HCT116 (cell line): Measurements from ENCODE around the gene CSNK2A1. TPM values are rescaled to one million over a fixed set of nuclear protein-coding genes. Genes with fewer than 3 reads are reported as not detected.

Experiments
- ATAC-seq: fragments of 200-7000 bp; cut with Tn5 transposase; 2 replicates; pipeline ENCODE4 v1.9.1; 2020; ENCODE audit warnings: mild to moderate bottlenecking, moderate library complexity
- BruUV-seq: library from RNA; stranded (reverse); fragments of 400-500 nt; replicated peaks from 2 replicates; lab custom pipeline; 2021; lab: Mats Ljungman, UMichigan
- CTCF ChIA-PET: fragments of 300-600 bp; sonication (Branson Sonifier 250); formaldehyde crosslinking; loops from one replicate; lab custom pipeline; 2021; ENCODE audit warnings: antibody characterized with exemption; lab: Charles Lee
- POLR2A ChIA-PET: fragments of 300-600, 350-600 bp; sonication (Branson Sonifier 250); formaldehyde crosslinking; loops from one replicate; lab custom pipeline; 2021; ENCODE audit warnings: antibody characterized with exemption; lab: Charles Lee
- RAD21 ChIA-PET, 2 experiments: fragments of 300-600 bp; sonication (Branson Sonifier 250); formaldehyde crosslinking; loops; one replicate each; lab custom pipeline; 2023; ENCODE audit warnings: low total read pairs in 2 of 2; ENCODE audit not compliant: uncharacterized antibody in 2 of 2, unreplicated experiment in 2 of 2, low non-redundant PET in 1 of 2; lab: Charles Lee
- DNase-seq: peaks from one replicate; pipeline ENCODE4 v3.0.0-alpha.2; 2010; ENCODE audit warnings: low read depth, low spot score
- H2AFZ ChIP-seq: fragments of 200-600 bp; shearing (Covaris generic), sonication (generic); 2 replicates; pipeline ENCODE4 v1.6.1; 2017; ENCODE audit warnings: low read depth, mixed run types, mixed read lengths, antibody characterized with exemption, low read length; ENCODE audit not compliant: poor library complexity, severe bottlenecking
- H3K27ac ChIP-seq: 2 replicates; pipeline ENCODE4 v1.5.1; 2012; ENCODE audit warnings: low read depth, low read length
- H3K27me3 ChIP-seq: fragments of 200-600 bp; sonication (generic); 2 replicates; pipeline ENCODE4 v1.6.1; 2016; ENCODE audit warnings: mixed run types, low read length, mixed read lengths; ENCODE audit not compliant: insufficient read depth
- H3K36me3 ChIP-seq, 2 experiments: fragments of 200-500 bp in 1 of 2; fragments of 200-600 bp in 1 of 2; sonication (Bioruptor generic) in 1 of 2; sonication (generic) in 1 of 2; 2 replicates each; pipeline versions ENCODE4 v1.5.1 to v1.6.1; 2014 to 2016; ENCODE audit warnings: low read length in 2 of 2, inconsistent platforms in 1 of 2, mixed read lengths in 1 of 2, mixed run types in 1 of 2; ENCODE audit not compliant: insufficient read depth in 2 of 2, control insufficient read depth in 1 of 2
- H3K4me1 ChIP-seq, 2 experiments: fragments of 200-600 bp in 1 of 2; sonication (generic) in 1 of 2; 2 replicates each; pipeline versions ENCODE4 v1.5.1 to v1.6.1; 2012 to 2017; ENCODE audit warnings: low read length in 2 of 2, inconsistent platforms in 1 of 2, mild to moderate bottlenecking in 1 of 2, mixed read lengths in 1 of 2, mixed run types in 1 of 2, moderate library complexity in 1 of 2; ENCODE audit not compliant: insufficient read depth in 2 of 2, control insufficient read depth in 1 of 2
- H3K4me2 ChIP-seq: fragments of 200-600 bp; sonication (generic); 2 replicates; pipeline ENCODE4 v1.6.1; 2017; ENCODE audit warnings: mixed run types, low read length, mixed read lengths
- H3K4me3 ChIP-seq, 2 experiments: fragments of 200-600 bp in 1 of 2; sonication (generic) in 1 of 2; replicated peaks in 1 of 2; 2 replicates each; pipeline ENCODE4 v1.5.1; 2011 to 2016; ENCODE audit warnings: low read length in 2 of 2, control low read depth in 1 of 2, low read depth in 1 of 2, mild to moderate bottlenecking in 1 of 2, mixed read lengths in 1 of 2, mixed run types in 1 of 2
- H3K79me2 ChIP-seq: fragments of 200-600 bp; sonication (generic); 2 replicates; pipeline ENCODE4 v1.6.1; 2017; ENCODE audit warnings: mild to moderate bottlenecking, mixed run types, low read length, moderate library complexity, mixed read lengths; ENCODE audit not compliant: insufficient read depth
- H3K9ac ChIP-seq: fragments of 200-600 bp; sonication (generic); 2 replicates; pipeline ENCODE4 v1.6.1; 2016; ENCODE audit warnings: low read length, mixed read lengths
- H3K9me2 ChIP-seq: fragments of 200-600 bp; sonication (generic), shearing (Covaris generic); 2 replicates; pipeline ENCODE4 v1.6.1; 2017; ENCODE audit warnings: mixed run types, mild to moderate bottlenecking, moderate library complexity; ENCODE audit not compliant: insufficient read depth
- H3K9me3 ChIP-seq, 2 experiments: fragments of 200-500 bp in 1 of 2; fragments of 200-600 bp in 1 of 2; sonication (Bioruptor generic) in 1 of 2; sonication (generic) in 1 of 2; 2 replicates each; pipeline ENCODE4 v1.6.1; 2014 to 2017; ENCODE audit warnings: low read length in 2 of 2, mixed read lengths in 2 of 2, inconsistent platforms in 1 of 2, low read depth in 1 of 2, mild to moderate bottlenecking in 1 of 2, mixed run types in 1 of 2, moderate library complexity in 1 of 2; ENCODE audit not compliant: control insufficient read depth in 1 of 2, insufficient read depth in 1 of 2
- H4K20me1 ChIP-seq: fragments of 200-600 bp; sonication (generic), shearing (Covaris generic); 2 replicates; pipeline ENCODE4 v1.6.1; 2017; ENCODE audit warnings: mixed run types, mild to moderate bottlenecking, moderate library complexity; ENCODE audit not compliant: insufficient read depth
- EGR1 ChIP-seq: IDR thresholded peaks from 2 replicates; pipeline ENCODE4 v1.6.1; 2012; ENCODE audit warnings: low read depth
- ELF1 ChIP-seq: IDR thresholded peaks from 2 replicates; pipeline ENCODE4 v1.6.1; 2012; ENCODE audit warnings: low read depth, borderline replicate concordance
- SP1 ChIP-seq: IDR thresholded peaks from 2 replicates; pipeline ENCODE4 v1.6.1; 2012; ENCODE audit warnings: low read depth
- SRF ChIP-seq: IDR thresholded peaks from 2 replicates; pipeline ENCODE4 v1.6.1; 2012; ENCODE audit warnings: low read depth
- ZFX ChIP-seq: fragments of 450-650 bp; IDR thresholded peaks from 2 replicates; pipeline ENCODE4 v1.6.1; 2017
- intact Hi-C: fragments of 100-400 bp; cut with micrococcal nuclease; formaldehyde crosslinking; loops from 2 replicates; pipeline ENCODE4 v1.10.0; 2022
- total RNA-seq: library from RNA; stranded (reverse); gene quantifications from one replicate; pipeline ENCODE4 v1.2.1, GENCODE V29; 2021; ENCODE audit not compliant: unreplicated experiment

Gene CSNK2A1
- total RNA-seq, 1 experiment from 2014 or later = 284 TPM

DNA sequence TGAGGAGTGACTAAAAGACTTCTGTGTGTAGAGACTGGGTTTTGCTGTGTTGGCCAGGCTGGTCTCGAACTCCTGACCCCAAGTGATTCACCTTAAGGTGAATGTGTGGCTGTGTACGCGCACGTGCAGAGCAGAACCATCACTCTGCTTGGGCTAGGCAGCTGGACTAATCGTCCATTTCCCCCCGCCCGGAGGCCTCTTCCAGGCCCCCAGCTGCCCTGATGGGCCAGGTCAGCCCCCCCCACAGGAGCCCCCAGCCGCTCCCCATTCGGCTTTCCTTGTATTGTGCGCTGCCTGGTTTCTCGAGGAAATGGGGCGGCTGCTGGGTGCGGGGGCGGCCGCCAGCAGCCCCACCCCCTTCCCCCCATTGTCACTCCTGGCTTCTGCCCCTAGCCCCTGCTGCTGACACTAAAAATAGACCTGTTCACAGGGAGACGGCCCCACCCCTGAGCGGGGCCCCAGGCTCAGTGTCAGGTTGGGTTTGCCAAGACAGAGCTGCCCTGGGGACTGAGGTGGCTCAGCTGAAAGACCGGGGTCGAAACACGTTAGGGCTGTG is 24.6 kb upstream of the CSNK2A1 start:
- no peak overlapping the region for H3K9ac ChIP-seq
- no peaks in the 10 kb centered on the region for H3K9me2 ChIP-seq
- peak overlapping the region; percentile 28; the same call in 1 of the 2 replicates for H3K4me2 ChIP-seq
- H4K20me1 ChIP-seq = no peaks in the 10 kb centered on the region
- no TSS peak for BruUV-seq
- no peaks in the 10 kb centered on the region for H3K79me2 ChIP-seq
- peak; percentile 47 for ATAC-seq
- RAD21 ChIA-PET = no interaction called here
- no peaks in the 10 kb centered on the region for H3K36me3 ChIP-seq
- DNase-seq = no peak
- no peaks in the 10 kb centered on the region for H3K27me3 ChIP-seq
- intact Hi-C loops = loop anchor here (10.0 kb wide), 2 partner anchors 197 to 387 kb away; partner anchors contain the start of gene SLC52A3
- no peak overlapping the region for H3K4me3 ChIP-seq
- no peaks in the 10 kb centered on the region for H3K9me3 ChIP-seq
- CTCF ChIA-PET = interaction anchor here (1.1 to 1.4 kb wide), 2 partner anchors 77 to 79 kb away, joined by 3 to 4 read pairs; no protein-coding TSS in a partner anchor
- H2AFZ ChIP-seq = no peak overlapping the region
- POLR2A ChIA-PET = interaction anchor here (0.6 kb wide), 1 partner anchor 147 kb away, joined by 3 read pairs; no protein-coding TSS in a partner anchor
- H3K4me1 ChIP-seq = peaks cover 8 to 28% of the 10 kb centered on the region in 2 experiments
- TF ChIP-seq SP1 = 0 out of 2 replicates have a peak, but pooled peaks have one; percentile 20
- TF ChIP-seq SRF = no peak
- no peak overlapping the region for H3K27ac ChIP-seq

- Histone ChIP-seq H3K4me1 (peaks cover 4 to 22% of the 10 kb centered on the region in 2 experiments; a peak in 3 of 4 replicates), H3K27ac (no peak overlapping the region), H3K4me3 (no peak overlapping the region), H3K79me2 (no peaks in the 10 kb centered on the region), H3K9me2 (no peaks in the 10 kb centered on the region), H3K4me2 (no peak overlapping the region), H4K20me1 (no peaks in the 10 kb centered on the region), H2AFZ (no peak overlapping the region), H3K36me3 (no peaks in the 10 kb centered on the region), H3K9me3 (no peaks in the 10 kb centered on the region), H3K27me3 (no peaks in the 10 kb centered on the region), H3K9ac (no peak overlapping the region)
- CTCF ChIA-PET = interaction anchor here (3.9 kb wide), 1 partner anchor 82 kb away, joined by 29 read pairs; no protein-coding TSS in a partner anchor
- no peak for TF ChIP-seq ELF1
- no peak for TF ChIP-seq ZFX
- no peak for TF ChIP-seq EGR1
- intact Hi-C loops = loop anchor here (10.0 kb wide), 2 partner anchors 201 to 391 kb away; partner anchors contain the start of gene SLC52A3
- POLR2A ChIA-PET = no interaction called here
- ATAC-seq = no peak
- DNase-seq = no peak
- RAD21 ChIA-PET = no interaction called here
- BruUV-seq = no TSS peak
Measured at GRCh38 chr20:564192-564591, 20.6 kb upstream of the CSNK2A1 start.
